Endometrium (tissue), 2 donors: Measurements from ENCODE around the gene GABRR3.

ENCODE experiments used
- FAIRE-seq: peaks from 2 replicates; lab custom pipeline; 2012; peaks lifted over from hg19 to GRCh38; lab: Jason Lieb, UNC
- donor health status: control.
- donor health status: control.

GABRR3 gene

GRCh38 chr3:97954228-97954827, 80.8 kb downstream of the GABRR3 start:
- no peak for FAIRE-seq

GRCh38 chr3:97952872-97953271, 82.2 kb downstream of the GABRR3 start:
- FAIRE-seq = no peak

- FAIRE-seq = no peak
Measured at GRCh38 chr3:97952280-97952679, 82.8 kb downstream of the GABRR3 start.

- no peak for FAIRE-seq
Measured at GRCh38 chr3:97950360-97950759, 84.8 kb downstream of the GABRR3 start.

- FAIRE-seq = no peak
Measured at GRCh38 chr3:97949743-97950142, 85.4 kb downstream of the GABRR3 start.

GRCh38 chr3:97949110-97949485, 86.0 kb downstream of the GABRR3 start:
- FAIRE-seq = no peak

GRCh38 chr3:97948351-97949109, 86.6 kb downstream of the GABRR3 start:
- no peak for FAIRE-seq

- no peak for FAIRE-seq
Measured at GRCh38 chr3:97942801-97943546, 92.1 kb downstream of the GABRR3 start.

GRCh38 chr3:97940034-97940433, 95.1 kb downstream of the GABRR3 start:
- FAIRE-seq = no peak

- FAIRE-seq = no peak
Measured at GRCh38 chr3:97939401-97939800, 95.7 kb downstream of the GABRR3 start.

GRCh38 chr3:97938444-97938843, 96.7 kb downstream of the GABRR3 start:
- no peak for FAIRE-seq

- no peak for FAIRE-seq
Measured at GRCh38 chr3:97937205-97937604, 97.9 kb downstream of the GABRR3 start.

GRCh38 chr3:97935842-97936241, 99.3 kb downstream of the GABRR3 start:
- FAIRE-seq = no peak
